NOMO-1 treated with dmso at 0.1 percent for 144 hours (cell line): ENCODE results near the gene ADCY1.
"Not testable (repeated sequence)": the region's sequence is repeated elsewhere in the genome, so short reads cannot be mapped to it uniquely, and the experiment has no call there.

ENCODE experiments used
- DNase-seq: peaks from one replicate; lab custom pipeline; 2025; ENCODE audit not compliant: unreplicated experiment; lab: John Stamatoyannopoulos, UW

Gene ADCY1

DNA sequence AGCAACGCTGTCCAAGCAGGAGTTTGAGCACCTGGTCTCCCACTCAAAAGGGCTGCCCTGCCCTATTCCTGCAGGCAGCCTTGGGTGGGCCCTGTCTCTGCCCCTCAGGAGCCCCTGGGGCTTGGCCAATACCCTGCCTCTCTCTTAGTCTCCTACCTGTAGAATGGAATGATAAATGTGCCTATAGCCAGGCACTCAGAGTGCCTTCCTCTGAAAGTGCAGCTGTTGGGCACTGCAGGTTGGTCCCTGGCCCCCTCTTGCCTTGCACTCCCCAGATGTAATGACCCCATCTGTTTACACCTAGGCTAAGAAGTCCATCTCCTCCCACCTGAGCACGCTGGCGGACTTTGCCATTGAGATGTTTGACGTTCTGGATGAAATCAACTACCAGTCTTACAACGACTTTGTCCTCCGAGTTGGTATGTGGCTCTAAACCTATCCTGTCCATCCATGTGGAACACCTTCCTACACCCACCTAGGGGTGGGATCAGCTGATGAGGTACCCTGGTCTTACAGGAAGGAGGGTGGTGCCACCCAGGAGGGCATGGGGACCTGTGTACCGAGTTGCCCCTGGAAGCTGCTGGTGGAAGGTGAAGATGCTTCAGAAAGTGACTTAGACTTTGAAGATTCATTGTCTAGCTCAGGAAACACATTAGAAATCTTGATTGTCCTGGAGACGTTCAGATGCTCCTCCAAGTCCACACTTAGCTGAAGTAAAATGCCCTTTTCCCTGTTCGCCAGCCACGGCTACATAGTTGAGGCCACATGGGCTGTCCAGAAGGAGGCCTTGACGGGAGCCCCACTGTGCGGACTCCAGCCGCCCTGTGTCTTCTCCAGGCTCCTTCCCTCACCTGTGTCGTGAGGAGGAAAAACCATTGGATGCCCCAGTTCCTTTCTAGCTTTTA lies 134.1 kb downstream of the ADCY1 start:
- no peak for DNase-seq

DNA sequence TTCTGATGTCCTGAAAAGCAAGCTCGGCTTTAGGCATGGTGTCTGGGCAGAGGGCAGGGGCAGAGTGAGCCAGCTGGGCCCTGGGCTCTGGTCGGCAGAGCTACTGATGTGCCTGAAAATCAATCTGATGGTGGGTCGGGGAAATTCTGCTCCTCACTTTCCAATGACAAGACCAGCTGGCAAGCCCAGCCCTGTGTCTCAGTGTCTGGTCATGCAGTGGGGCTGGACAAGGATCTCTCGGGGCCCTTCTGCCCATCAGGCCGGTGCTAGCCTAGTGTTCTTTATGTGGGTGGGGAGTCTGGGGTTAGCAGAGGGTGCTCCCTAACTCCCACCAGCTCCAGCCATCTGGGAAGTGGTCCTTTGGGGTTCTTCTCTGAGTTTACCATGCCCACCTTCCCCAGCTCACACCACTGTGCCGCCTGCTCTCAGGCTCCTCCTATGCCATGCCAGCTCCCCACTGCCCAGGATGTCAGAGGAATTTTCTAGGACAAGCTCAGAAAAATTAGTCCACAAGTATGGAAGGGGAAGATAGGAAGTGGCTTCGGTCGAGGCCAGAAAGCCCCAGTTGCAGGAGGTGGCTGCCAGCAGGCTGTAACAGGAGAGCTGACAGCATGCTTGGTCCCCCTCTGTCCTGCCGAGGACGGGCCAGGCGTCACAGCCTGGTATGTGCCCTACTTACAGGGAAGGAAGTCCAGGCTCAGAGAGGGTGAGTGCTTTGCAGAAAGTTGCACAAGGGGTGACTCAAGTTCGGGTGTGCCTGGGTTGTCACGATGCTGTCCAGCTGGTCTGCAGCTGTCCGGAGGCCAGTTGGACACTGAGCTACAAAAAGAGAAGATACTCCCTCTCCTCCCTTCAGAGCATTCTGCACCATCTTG lies 135.2 kb downstream of the ADCY1 start:
- no peak for DNase-seq

DNA sequence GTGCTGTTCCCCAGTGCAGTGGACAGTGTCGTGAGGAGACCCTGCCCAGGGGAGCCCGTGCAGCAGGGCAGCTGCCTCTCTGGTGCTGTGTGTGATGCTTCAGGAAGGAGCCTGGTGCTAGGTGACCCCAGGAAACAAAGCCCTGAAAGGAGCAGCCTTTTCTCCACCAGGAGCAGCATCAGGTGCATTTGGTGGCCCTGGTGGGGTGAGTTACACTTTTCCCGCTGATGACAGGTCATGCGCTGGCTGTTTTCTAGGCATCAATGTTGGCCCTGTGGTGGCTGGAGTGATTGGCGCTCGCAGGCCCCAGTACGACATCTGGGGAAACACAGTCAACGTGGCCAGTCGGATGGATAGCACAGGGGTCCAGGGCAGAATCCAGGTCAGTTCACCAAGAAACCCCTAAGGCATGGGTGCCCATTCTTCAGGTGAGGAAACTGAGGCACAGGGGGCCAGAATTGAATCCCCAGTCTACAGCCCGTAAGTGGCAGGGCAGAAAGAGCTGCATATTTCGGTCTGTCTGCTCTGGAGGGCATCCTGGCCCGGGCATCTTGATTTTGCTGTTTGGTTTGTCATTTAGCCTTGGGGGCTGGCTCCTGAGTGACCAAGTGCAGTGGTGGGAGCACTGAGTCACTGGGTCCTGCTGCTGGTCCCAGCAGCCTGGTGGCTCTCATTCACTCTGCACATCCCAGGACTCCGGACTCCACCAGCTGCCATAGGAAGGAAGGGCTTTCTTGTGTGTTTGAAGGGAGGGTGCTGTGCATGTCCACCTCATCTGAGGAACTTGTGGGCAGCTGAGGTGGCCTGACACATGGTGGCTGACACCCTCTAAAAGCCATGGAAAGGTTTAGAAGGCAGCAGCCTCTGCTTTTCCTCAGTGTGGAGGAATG lies 136.3 kb downstream of the ADCY1 start:
- DNase-seq, result no peak

GRCh38 chr7:45711161-45711490 lies 137.0 kb downstream of the ADCY1 start:
- DNase-seq, result no peak

GRCh38 chr7:45712057-45712689 lies 138.0 kb downstream of the ADCY1 start:
- DNase-seq, result no peak

DNA sequence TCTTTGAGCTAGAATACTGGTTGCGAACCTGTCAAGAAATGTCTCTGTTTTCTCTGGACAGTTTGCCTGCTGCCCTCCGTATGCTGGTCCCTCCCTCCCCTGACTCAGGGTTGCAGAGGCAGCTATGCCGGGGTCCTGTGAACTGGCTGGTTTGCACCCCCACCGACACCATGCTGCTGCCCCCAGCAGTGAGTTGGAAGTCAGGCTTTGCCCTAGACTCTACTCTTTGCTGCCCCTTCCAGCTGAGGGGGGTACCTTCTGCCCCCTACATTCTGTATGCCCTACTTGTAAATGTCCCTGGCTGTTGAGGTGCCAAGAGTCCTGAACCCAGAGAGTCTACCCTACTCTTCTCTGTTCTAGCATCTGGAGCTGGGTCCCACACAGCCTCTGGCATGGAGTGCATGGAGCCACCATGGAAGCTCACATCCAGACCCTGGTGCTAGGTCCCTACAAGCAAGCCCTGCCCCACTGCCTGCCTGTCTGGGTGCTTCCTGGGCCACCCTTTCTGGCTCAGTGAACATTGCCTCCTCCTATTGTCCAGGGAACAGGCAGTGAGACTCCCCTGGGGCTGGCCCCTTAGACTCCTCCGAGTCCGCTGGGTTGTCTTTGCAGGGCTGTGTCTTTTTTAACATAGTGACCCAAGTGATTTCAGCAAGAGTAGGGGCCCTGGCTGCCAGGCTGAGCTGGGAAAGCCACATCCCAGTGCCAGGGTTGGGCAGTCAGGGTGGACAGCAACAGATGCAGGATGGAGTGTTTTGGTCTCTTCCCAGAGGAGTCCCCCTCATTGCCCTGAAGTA lies 138.9 kb downstream of the ADCY1 start:
- no peak for DNase-seq

GRCh38 chr7:45713669-45714520 lies 139.7 kb downstream of the ADCY1 start:
- DNase-seq, result no peak

DNA sequence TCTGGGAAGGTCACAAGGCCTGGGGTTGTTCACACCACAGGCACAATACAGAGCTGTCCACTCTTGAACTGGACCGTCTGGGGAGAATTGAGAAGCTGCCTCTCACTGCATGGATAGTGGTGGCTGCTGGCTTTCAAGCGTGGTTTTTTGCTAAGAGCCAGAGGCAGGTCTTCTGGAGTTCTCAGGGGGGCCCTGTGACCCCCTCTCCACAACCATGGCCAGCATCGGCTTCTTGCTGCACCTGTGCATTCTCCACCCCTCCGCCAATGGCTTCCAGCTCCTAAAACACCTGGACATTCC lies 140.3 kb downstream of the ADCY1 start:
- DNase-seq, result no peak

DNA sequence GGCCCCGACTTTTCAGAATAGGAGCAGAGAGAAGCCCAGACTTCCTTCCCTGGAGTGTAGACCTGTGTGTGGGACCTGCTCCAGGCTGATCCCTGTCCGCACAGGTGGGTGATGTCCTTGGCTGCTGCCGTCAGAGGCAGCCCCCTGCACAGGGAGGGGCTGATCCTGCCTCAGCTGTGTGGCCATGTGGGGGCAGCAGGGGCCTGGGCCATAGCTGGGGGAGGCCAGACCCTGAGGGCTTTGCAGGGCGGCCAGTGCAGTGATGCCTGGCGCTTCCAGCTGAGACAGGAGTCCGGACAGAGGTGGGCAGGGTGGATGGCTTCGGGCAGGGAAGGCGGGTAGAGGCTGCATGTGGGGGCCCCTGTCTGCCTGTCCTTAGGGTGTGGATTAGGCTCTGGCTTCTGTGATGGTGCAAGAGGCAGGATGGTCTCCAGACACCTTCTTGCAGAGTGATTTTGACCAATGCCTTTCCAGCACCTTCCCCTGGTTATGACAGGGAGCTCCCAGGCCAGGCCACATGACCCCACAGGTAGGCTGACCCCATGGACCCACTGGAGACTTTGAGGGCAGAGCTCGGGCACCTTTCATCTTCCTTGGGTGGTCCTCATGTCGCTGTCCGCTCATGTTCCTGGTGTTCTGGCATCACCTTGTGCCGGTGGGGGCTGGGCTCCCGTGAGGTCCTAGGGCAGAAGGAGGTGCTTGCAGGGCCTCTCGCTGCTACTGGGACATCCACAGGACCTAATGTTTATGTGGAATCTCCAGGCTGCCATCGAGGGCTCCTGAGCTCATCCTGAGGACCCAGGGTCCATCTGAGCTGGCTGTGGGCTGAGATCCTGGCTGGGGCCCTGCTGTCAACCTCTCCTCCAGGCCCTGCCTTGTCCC lies 141.5 kb downstream of the ADCY1 start:
- no peak for DNase-seq

DNA sequence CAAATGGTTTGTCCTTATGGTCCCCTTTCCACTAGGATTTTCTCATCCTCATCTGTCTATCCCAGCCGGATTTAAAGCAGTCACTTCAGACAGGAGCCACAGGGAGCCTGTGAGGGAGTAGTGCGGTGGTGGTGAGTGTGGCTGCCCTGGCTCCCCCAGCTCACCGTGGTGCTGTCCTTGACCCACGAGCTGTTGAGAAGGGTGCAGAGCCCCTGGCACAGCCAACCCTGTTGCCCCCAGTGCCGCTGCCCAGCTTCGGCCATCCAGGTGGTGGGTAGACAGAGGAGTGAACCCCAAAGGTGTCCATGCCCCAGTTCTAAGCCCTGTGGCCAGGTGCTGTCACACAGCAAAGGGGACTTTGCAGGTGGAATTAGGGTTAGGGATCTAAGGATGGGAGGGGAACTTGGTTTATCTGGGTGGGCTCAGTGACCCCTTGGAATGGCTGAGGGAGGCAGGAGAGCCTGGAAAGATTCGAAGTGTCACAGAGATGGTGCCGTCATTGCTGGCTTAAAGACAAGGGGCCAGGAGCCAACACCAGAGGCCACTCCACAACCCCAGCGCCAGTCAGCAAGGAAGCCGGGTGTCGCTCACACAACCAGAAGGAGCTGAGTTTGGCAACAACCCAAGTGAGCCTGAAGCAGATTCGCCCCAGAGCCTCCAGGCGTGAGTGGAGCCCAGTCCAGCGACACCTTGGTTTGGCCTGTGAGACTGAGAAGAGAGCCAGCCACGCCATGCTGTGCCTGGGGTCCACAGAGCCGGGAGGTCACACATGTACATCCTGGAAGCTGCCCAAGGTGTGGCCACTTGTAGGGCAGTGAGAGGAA lies 142.4 kb downstream of the ADCY1 start:
- no peak for DNase-seq

GRCh38 chr7:45717537-45718235 lies 143.5 kb downstream of the ADCY1 start:
- DNase-seq, result no peak

DNA sequence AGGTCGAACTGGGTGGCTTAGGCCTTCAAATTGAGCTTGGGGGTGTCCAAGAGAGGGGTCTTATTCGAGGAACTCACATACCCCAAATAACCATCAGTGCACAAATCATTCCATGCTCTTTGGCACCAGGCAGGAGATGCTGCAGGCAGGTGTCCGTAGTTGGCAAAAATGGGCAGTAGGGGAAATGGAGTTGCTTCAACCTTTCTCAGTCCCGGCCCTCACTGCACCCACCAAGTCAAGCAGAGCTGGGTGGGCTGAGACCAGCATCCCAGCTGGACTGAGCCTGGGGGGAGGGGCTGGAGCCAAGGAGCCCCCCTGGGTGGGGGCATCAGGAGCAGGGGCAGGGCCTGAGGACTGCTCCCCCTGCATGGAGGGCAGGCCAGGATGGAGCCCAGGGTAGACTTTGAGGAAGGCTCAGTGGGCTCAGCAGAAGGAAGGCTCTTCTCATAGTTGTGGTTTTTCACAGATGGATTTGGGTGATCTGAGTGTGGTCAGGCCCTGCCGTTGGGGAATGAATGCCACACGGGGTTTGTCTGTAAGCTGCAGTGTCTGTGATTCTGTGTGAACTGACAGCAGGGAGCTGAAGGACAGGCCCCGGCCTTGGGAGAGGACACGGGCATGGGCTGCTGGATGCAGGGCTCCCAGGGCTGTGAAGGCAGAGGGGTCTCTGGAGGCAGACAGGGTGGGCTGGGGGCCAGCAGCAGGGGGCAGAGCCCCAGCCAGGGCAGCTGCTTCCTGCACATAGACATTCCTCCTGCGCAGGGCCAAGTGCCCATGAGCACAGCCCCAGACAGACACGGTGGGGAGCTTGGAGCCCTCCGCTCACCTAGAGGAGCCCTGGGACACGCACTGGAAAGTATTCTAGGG lies 144.5 kb downstream of the ADCY1 start:
- DNase-seq, result no peak

- DNase-seq, result no peak
Observed at GRCh38 chr7:45720989-45721388, 146.8 kb downstream of the ADCY1 start.

DNA sequence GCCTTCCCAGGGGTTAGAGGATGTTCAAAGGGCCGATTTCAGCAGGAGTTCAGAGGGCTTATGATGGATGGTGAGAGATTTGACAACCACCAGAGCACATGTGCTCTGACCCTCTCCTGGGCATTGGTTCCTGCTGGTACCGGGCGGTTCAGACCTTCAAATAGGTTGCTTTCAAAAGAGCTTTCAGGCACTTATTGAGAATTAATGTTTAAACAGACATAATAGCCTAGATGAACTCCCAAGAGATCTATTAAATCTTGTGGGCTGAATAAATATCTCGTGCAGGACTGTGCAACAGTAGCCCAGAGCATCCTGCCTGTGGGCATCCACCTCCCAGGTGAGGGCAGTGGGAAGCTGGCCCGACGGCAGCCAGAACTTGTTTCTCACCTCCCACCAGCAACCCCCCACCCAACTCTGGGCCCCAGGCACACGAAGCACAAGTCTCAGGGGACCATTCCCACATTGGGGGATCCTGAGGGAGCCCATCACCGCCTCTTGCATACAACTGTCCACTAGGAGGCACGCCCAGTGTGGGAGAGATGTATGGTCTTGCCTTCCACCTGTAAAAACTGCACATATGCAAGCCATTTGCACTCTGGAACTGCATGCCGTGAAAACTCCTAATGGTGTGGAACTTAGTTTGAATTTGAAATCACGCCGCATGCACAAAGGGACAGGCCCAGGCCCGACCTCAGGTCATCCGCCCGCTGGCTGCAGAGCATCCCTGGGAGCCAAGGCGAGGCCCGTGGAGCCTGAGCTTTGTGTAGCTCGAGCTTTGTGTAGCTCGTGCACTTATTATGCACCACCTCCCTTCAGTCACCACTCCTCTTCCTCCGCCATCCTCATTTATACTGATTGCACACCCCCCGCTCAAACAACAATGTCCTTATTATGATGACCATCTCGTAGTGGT lies 147.8 kb downstream of the ADCY1 start:
- DNase-seq, result no peak

DNA sequence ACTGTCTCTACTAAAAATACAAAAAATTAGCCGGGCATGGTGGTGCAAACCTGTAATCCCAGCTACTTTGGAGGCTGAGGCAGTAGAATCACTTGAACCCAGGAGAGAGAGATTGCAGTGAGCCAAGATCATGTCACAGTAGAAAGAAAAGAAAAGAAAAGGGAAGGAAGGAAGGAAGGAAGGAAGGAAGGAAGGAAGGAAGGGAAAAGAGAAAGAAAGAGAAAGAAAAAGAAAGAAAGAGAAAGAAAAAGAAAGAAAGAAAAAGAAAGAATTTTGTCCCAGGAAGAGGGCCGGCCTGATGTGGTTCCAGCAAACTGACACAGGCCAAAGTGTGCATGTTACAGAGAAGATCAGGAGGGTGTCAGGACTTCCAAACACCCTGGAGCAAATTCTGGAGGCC lies 151.1 kb downstream of the ADCY1 start:
- not testable (repeated sequence) for DNase-seq
